ENCODE data around the gene PRRT1B.
A peak's percentile ranks its signal among the peaks of the same experiment; 100 is the strongest.

The PRRT1B gene

GRCh38 chr9:131589124-131589711, 43.9 kb downstream of the PRRT1B start:
- peaks cover 34% of the 10 kb centered on the region for H3K36me3 Mint-ChIP-seq (ENCODE audit: low read depth)
- H3K4me3 Mint-ChIP-seq, result no peak overlapping the region
- TF ChIP-seq CTCF (IDR thresholded peaks at IDR 0.05; ENCODE audit: unreplicated experiment in 3 of 3), result no peak
- no peaks in the 10 kb centered on the region for H3K9me3 Mint-ChIP-seq
- H3K27ac Mint-ChIP-seq, result no peak overlapping the region
- H3K27me3 Mint-ChIP-seq (ENCODE audit: low read depth), result no peaks in the 10 kb centered on the region
- H3K4me1 Mint-ChIP-seq, result peaks cover 12% of the 10 kb centered on the region

GRCh38 chr9:131589993-131590392, 44.7 kb downstream of the PRRT1B start:
- H3K36me3 Mint-ChIP-seq (ENCODE audit: low read depth), result peaks cover 34% of the 10 kb centered on the region
- H3K9me3 Mint-ChIP-seq, result no peaks in the 10 kb centered on the region
- no peaks in the 10 kb centered on the region for H3K27me3 Mint-ChIP-seq (ENCODE audit: low read depth)
- no peak for TF ChIP-seq CTCF (IDR thresholded peaks at IDR 0.05; ENCODE audit: unreplicated experiment in 3 of 3)
- no peak overlapping the region for H3K4me3 Mint-ChIP-seq
- H3K27ac Mint-ChIP-seq, result no peak overlapping the region
- H3K4me1 Mint-ChIP-seq, result peaks cover 12% of the 10 kb centered on the region

- Mint-ChIP-seq H3K27ac (no peak overlapping the region), H3K36me3 (ENCODE audit: low read depth) (peaks cover 29% of the 10 kb centered on the region), H3K4me1 (peaks cover 12% of the 10 kb centered on the region), H3K9me3 (no peaks in the 10 kb centered on the region), H3K27me3 (ENCODE audit: low read depth) (no peaks in the 10 kb centered on the region), H3K4me3 (no peak overlapping the region)
- TF ChIP-seq CTCF (IDR thresholded peaks at IDR 0.05; ENCODE audit: unreplicated experiment in 3 of 3), result no peak
These were observed 45.1 kb downstream of the PRRT1B start for GRCh38 chr9:131590449-131590848.

- Mint-ChIP-seq H3K27me3 (ENCODE audit: low read depth) (no peaks in the 10 kb centered on the region), H3K4me1 (peaks cover 12% of the 10 kb centered on the region), H3K27ac (no peak overlapping the region), H3K9me3 (no peaks in the 10 kb centered on the region), H3K4me3 (no peak overlapping the region), H3K36me3 (ENCODE audit: low read depth) (peaks cover 35% of the 10 kb centered on the region)
- peak; percentile 53 to 69 (median 65) for TF ChIP-seq CTCF (IDR thresholded peaks at IDR 0.05; ENCODE audit: unreplicated experiment in 3 of 3)
These were observed 45.9 kb downstream of the PRRT1B start for GRCh38 chr9:131590907-131591844.

- Mint-ChIP-seq H3K27me3 (ENCODE audit: low read depth) (no peaks in the 10 kb centered on the region), H3K27ac (no peak overlapping the region), H3K36me3 (ENCODE audit: low read depth) (peaks cover 32% of the 10 kb centered on the region), H3K4me1 (peaks cover 12% of the 10 kb centered on the region), H3K9me3 (no peaks in the 10 kb centered on the region), H3K4me3 (no peak overlapping the region)
- no peak for TF ChIP-seq CTCF (IDR thresholded peaks at IDR 0.05; ENCODE audit: unreplicated experiment in 3 of 3)
These were observed 46.5 kb downstream of the PRRT1B start for GRCh38 chr9:131591845-131592208.
